SK-N-SH (cell line): ENCODE results near the gene ZNF384.

ENCODE experiments used
- FOSL2 ChIP-seq: IDR thresholded peaks from 2 replicates; pipeline ENCODE4 v1.4.0; 2012; ENCODE audit warnings: low read depth, mild to moderate bottlenecking, moderate library complexity, borderline replicate concordance
- GABPA ChIP-seq: IDR thresholded peaks from 2 replicates; pipeline ENCODE4 v1.4.0; 2012; ENCODE audit warnings: low read depth, mild to moderate bottlenecking
- IRF3 ChIP-seq: fragments of 150-350 bp; IDR thresholded peaks from 2 replicates; pipeline ENCODE4 v1.6.1; 2016; ENCODE audit warnings: mild to moderate bottlenecking, low read depth, low read length
- MAX ChIP-seq: IDR thresholded peaks from 2 replicates; pipeline ENCODE4 v1.4.0; 2012; ENCODE audit warnings: low read depth
- MXI1 ChIP-seq: IDR thresholded peaks from 2 replicates; pipeline ENCODE4 v1.6.1; 2012; ENCODE audit warnings: mild to moderate bottlenecking, low read depth, low read length, improper control_type of control experiment
- NFIC ChIP-seq: IDR thresholded peaks from 2 replicates; pipeline ENCODE4 v1.4.0; 2012; ENCODE audit warnings: borderline replicate concordance
- TAF1 ChIP-seq: IDR thresholded peaks from 2 replicates; pipeline ENCODE4 v1.6.1; 2012; ENCODE audit warnings: low read depth, mild to moderate bottlenecking, low read length, moderate library complexity, borderline replicate concordance
- USF2 ChIP-seq: fragments of 150-350 bp; IDR thresholded peaks from 2 replicates; pipeline ENCODE4 v1.6.1; 2017; ENCODE audit warnings: antibody characterized with exemption, low read length, low read depth, borderline replicate concordance
- TF ChIP-seq, protein P1 (sequence below): fragments of 200-600 bp; sonication (generic); IDR thresholded peaks from 2 replicates; pipeline ENCODE4 v1.6.1; 2017; ENCODE audit warnings: antibody characterized with exemption, mild to moderate bottlenecking, moderate library complexity

DNA sequence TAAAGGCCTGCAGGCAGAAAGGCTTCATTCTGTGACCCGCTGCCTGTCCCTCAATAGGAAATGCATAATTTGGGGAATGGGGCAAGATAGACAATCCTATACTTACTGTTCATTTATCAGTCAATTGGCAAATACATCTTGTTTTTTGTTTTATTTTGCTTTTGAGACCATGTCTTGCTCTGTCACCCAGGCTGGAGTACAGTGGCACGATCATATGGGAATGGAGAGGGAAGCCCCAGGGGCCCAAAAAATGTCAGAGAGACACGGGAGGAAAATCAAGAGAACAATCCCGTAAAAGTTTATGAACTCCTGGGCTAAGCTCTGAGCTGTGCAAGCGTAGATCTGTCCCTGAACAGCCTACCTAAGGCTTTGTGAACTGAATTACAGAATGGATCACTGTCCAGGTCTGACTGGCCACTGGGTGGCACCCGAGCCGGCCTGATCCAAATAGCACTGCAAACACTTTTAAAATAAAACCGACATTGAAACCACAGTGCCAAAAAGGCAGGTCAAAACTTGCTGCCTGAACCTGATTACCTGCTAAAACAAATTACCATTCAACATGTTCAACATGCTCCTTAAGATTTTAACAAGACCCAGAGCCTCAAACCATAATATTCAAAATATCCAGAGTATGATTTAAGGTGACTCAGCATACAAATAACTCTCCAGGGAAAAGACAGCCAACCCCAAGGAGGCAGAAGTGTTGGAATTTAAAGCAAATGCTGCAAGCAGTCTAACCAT lies 46.4 kb upstream of the ZNF384 start:
- TF ChIP-seq, protein P1, sequence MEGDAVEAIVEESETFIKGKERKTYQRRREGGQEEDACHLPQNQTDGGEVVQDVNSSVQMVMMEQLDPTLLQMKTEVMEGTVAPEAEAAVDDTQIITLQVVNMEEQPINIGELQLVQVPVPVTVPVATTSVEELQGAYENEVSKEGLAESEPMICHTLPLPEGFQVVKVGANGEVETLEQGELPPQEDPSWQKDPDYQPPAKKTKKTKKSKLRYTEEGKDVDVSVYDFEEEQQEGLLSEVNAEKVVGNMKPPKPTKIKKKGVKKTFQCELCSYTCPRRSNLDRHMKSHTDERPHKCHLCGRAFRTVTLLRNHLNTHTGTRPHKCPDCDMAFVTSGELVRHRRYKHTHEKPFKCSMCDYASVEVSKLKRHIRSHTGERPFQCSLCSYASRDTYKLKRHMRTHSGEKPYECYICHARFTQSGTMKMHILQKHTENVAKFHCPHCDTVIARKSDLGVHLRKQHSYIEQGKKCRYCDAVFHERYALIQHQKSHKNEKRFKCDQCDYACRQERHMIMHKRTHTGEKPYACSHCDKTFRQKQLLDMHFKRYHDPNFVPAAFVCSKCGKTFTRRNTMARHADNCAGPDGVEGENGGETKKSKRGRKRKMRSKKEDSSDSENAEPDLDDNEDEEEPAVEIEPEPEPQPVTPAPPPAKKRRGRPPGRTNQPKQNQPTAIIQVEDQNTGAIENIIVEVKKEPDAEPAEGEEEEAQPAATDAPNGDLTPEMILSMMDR, result peak; percentile 81
- TF ChIP-seq FOSL2 (no peak), MAX (no peak; the same call in 1 of the 2 replicates), IRF3 (no peak), USF2 (no peak), TAF1 (no peak), GABPA (no peak), NFIC (no peak), MXI1 (no peak)
